Stimulated activated CD4-positive, alpha-beta T cell treated with anti-CD3 and anti-CD28 coated beads, Interleukin-1b, Interleukin-23, amount 100 ng/mL, for 24 hours (primary cell): ENCODE data around the gene FGB.

Source experiments
- DNase-seq, 4 experiments: peaks; one replicate each; pipeline ENCODE4 v3.0.0-alpha.2; 2020; ENCODE audit warnings: low read depth in 4 of 4, low spot score in 1 of 4

The FGB gene

DNA sequence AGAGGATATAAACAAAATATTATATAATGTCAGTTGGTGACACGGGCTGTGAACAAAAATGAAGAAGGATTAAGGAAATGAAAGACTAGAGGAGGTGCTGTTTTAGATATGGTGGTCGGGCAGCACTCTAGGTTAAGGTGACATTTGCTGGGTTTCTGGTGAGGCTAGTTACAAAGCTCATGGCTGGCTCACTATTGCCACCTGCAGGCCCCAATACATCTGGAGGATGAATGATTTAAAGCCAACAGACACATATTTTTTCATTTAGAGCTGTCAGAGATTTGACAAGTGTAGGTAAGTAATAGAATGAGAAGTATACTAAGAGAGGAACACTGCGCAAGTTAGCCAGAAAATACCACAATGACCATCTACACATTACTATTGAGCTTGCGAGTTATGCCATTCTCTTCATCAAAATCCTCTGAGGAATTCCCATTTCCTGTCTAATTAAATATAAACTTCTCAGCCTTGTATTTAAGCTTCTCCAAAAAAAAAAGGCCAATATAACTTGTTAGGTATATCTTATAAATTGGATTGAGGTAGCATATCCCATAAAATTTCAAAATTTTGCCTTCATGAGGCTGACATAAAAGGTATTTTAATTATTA, 56.0 kb downstream of the FGB start:
- peak in 3 of 4 experiments; percentile 14 to 25 (median 19) for DNase-seq

DNA sequence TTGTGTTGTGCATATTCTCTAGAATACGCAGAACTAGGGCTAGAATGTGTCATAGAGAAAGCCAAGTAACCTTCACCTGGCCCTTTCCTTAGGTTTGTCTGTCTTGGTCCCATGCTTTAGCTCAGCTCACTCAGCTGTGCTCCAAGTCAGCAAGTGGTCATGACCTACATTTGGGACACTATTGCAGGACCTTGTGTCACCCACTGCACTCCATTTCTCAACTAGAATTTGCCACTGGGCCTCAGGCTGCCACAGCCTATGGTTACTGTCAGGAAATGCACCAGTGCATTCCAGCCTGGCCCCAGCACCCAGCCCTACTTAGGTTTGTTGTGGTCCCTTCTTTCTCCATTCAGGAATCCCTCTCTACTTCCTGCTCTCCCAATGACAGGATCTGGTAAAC, 57.3 kb downstream of the FGB start:
- DNase-seq, result no peak
